Adipocyte (in vitro differentiated cells): Measurements from ENCODE around the gene UTF1.

Source experiments
- DNase-seq: peaks from one replicate; pipeline ENCODE4 v3.0.0-alpha.2; 2015; ENCODE audit warnings: low read depth
- H3K27me3 ChIP-seq: replicated peaks from 2 replicates; pipeline ENCODE4 v1.7.0; 2013; ENCODE audit warnings: mild to moderate bottlenecking, low read length, moderate library complexity; ENCODE audit not compliant: control insufficient read depth, insufficient read depth
- H3K36me3 ChIP-seq: 2 replicates; pipeline ENCODE4 v1.7.0; 2013; ENCODE audit warnings: low read length, mild to moderate bottlenecking, moderate library complexity; ENCODE audit not compliant: control insufficient read depth, insufficient read depth, severe bottlenecking
- H3K4me1 ChIP-seq: 2 replicates; pipeline ENCODE4 v1.7.0; 2013; ENCODE audit warnings: mild to moderate bottlenecking, low read length, moderate library complexity; ENCODE audit not compliant: control insufficient read depth, insufficient read depth
- H3K4me3 ChIP-seq: 2 replicates; pipeline ENCODE4 v1.7.0; 2013; ENCODE audit warnings: mild to moderate bottlenecking, low read length, moderate library complexity
- H3K9ac ChIP-seq: 2 replicates; pipeline ENCODE4 v1.7.0; 2013; ENCODE audit warnings: mild to moderate bottlenecking, low read length, moderate library complexity
- H3K9me3 ChIP-seq: 2 replicates; pipeline ENCODE4 v1.7.0; 2013; ENCODE audit warnings: mild to moderate bottlenecking, low read length, moderate library complexity; ENCODE audit not compliant: control insufficient read depth

The UTF1 gene

DNA sequence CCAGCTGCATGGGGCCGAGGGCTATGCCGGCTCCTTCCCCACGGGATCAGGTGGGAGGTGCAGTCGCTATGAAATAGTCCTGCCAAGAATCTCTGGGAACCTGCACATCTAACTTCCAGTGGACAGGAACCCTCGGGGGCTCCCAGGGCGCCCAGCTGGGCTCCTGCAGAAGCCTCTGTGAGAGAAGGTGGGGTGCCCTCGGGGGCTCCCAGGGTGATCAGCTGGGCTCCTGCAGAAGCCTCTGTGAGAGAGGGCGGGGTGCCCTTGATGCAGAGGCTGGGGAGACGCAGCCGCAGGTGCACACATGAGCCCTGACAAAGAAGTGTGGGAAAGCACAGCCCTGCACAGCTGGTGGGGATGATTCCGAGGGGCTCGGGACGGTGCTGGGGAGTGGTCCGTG lies 13.6 kb downstream of the UTF1 start:
- H3K36me3 ChIP-seq: no peaks in the 10 kb centered on the region
- H3K4me3 ChIP-seq: no peak overlapping the region
- DNase-seq: no peak
- H3K9me3 ChIP-seq: no peaks in the 10 kb centered on the region
- peaks cover 54% of the 10 kb centered on the region for H3K27me3 ChIP-seq
- H3K9ac ChIP-seq: no peak overlapping the region
- H3K4me1 ChIP-seq: peaks cover 3% of the 10 kb centered on the region

DNA sequence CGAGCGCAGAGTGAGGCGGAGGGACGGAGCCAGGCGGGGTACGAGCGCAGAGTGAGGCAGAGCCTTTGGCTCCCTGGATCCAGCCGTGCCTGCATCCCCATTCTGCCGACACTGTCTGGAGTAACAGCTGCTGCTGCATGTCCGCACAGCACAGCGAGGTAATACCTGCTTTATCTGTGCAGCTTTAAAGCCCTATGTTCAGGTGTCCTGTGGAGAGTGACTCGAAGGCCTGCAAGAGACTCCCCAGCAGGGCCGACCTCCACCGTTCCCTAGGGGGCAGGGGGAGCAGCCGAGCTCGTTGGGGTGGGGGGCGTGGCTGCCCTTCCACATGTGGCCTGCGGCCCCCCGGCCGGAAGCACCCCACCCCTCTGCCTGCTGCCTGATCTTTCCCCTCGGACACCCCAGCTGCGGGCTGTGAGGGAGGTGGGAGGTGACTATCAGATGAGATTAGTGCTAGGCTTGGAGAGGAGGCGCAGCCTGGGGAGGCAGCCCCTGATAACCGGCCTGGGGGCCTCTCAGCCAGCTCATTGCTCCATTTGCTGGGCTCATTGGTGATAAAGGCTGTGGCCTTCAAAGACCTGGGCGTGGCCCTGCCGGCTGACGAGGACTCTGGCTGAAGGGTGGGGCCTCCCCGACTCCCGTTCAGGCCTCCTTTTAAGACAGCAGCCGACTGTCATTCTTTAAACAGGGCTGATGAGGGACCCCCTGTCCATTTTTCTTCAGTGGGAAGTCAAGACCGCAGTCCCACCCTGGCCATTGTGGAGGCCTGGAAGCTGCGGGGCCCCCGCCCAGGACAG lies 15.6 kb downstream of the UTF1 start:
- H3K27me3 ChIP-seq: peaks cover 57% of the 10 kb centered on the region
- H3K36me3 ChIP-seq: no peaks in the 10 kb centered on the region
- H3K9ac ChIP-seq: no peak overlapping the region
- H3K4me1 ChIP-seq: peaks cover 3% of the 10 kb centered on the region
- H3K4me3 ChIP-seq: no peak overlapping the region
- DNase-seq: no peak
- no peaks in the 10 kb centered on the region for H3K9me3 ChIP-seq

DNA sequence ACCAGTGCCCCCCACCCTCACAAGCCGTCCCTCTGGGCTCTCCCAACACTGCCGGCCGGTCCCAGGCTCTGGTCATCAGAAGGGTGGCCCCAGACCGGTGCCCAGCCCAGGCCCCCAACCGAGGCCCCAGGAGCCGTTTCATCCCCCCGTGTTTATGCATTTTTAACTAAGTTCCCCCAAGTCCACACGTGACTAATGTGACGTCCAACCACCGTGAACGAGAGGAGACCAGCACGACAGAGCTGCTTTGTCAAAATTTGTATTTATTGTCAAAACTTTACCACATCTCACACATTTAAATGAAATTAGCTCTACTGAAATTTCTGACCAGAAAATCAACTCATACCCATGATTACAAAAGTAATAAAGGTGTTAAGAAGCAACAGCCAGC lies 16.2 kb downstream of the UTF1 start:
- peaks cover 55% of the 10 kb centered on the region for H3K27me3 ChIP-seq
- H3K36me3 ChIP-seq: no peaks in the 10 kb centered on the region
- no peak for DNase-seq
- no peak overlapping the region for H3K9ac ChIP-seq
- no peak overlapping the region for H3K4me3 ChIP-seq
- H3K9me3 ChIP-seq: no peaks in the 10 kb centered on the region
- H3K4me1 ChIP-seq: peaks cover 3% of the 10 kb centered on the region

DNA sequence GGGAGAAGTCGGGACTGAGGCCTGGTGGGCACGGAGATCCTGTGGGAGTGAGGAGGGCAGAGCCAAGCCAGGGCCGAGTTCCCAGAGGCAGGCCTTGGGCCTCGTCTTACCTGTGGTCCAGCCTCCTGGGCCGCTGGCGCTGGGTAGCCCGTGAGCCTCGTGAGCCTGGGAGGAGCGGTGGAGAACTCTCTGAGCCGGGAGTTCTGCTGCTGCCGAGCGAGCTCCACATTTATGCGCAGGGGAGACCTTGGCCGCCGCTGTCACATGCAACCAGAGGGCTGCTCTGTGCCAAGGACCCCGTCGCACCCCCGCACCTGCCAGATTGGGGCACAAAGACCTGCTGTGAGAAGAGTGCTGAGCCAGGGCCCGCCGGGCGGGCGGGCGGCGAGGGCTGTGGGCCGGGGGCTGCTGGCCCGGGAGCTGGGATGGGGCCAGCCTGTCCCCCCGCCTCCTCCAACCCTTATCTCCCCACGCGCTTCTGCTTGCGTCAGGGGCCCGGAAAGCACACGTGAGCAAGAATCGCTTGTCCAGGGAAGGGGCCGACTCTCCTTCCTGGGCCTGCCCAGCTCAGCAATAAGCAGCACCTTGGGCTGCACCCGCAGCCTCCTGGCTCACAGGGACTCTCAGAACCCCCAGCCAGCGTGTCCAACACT lies 17.8 kb downstream of the UTF1 start:
- H3K27me3 ChIP-seq: peaks cover 42% of the 10 kb centered on the region
- no peaks in the 10 kb centered on the region for H3K36me3 ChIP-seq
- DNase-seq: no peak

DNA sequence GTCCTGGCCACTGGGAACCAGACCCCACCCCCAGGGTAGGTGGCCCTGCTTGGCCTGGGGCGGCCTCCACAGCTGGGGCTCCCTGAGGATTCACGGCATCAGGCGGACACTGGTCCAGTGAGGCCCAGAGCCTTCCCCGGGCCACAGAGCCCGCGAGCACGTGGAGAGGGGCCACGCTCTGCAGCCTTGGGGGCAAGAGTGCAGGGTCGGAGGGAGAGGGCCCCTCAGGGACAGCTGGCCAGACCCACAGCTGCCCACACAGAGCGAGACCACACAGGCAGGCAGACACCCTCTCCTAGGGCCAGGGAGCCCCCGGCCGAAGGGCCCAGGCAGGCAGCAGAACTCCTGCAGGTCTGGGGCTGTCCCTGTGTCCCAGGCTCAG lies 18.3 kb downstream of the UTF1 start:
- H3K4me3 ChIP-seq: no peak overlapping the region
- no peaks in the 10 kb centered on the region for H3K9me3 ChIP-seq
- H3K36me3 ChIP-seq: no peaks in the 10 kb centered on the region
- H3K9ac ChIP-seq: no peak overlapping the region
- H3K4me1 ChIP-seq: peaks cover 3% of the 10 kb centered on the region
- DNase-seq: no peak
- peaks cover 36% of the 10 kb centered on the region for H3K27me3 ChIP-seq

More for the DNA sequence above, 17.8 kb downstream of the UTF1 start:
- Histone ChIP-seq H3K9me3 (no peaks in the 10 kb centered on the region), H3K9ac (no peak overlapping the region), H3K4me1 (peaks cover 3% of the 10 kb centered on the region), H3K4me3 (no peak overlapping the region)

DNA sequence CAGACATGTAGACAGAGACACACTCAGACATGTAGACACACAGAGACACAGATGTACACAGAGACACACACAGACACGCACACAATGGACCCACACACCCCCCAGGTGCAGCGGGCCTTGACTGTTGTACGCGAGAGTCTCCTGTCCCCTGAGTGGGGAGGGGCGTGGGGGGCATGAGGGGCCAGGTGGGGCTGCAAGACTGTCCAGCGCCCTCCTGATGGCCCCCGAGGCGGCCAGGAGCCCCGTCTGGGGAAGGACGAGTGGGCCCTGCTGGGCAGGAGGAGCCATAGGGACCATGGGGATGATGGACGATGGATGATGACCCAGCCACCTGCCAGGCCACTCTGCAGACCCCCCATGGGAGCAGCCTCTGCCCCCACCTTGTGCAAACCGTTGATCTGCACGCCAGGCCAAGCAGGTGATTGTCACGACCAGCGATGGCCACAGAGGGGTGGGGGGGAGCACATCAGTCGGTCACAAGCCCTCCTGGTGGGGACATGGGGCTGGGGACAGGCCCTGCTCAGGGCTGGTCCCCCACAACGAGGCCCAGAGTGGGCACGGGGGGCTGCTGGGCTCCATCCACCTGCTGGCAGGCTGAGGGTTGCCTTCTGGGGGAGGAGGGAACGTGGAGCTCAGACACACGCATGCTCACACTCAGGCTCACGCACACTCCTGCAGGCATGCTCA lies 19.2 kb downstream of the UTF1 start:
- Histone ChIP-seq H3K4me1 (peaks cover 3% of the 10 kb centered on the region), H3K36me3 (no peaks in the 10 kb centered on the region), H3K4me3 (no peak overlapping the region), H3K9ac (no peak overlapping the region), H3K27me3 (peaks cover 29% of the 10 kb centered on the region), H3K9me3 (no peaks in the 10 kb centered on the region)
- no peak for DNase-seq

DNA sequence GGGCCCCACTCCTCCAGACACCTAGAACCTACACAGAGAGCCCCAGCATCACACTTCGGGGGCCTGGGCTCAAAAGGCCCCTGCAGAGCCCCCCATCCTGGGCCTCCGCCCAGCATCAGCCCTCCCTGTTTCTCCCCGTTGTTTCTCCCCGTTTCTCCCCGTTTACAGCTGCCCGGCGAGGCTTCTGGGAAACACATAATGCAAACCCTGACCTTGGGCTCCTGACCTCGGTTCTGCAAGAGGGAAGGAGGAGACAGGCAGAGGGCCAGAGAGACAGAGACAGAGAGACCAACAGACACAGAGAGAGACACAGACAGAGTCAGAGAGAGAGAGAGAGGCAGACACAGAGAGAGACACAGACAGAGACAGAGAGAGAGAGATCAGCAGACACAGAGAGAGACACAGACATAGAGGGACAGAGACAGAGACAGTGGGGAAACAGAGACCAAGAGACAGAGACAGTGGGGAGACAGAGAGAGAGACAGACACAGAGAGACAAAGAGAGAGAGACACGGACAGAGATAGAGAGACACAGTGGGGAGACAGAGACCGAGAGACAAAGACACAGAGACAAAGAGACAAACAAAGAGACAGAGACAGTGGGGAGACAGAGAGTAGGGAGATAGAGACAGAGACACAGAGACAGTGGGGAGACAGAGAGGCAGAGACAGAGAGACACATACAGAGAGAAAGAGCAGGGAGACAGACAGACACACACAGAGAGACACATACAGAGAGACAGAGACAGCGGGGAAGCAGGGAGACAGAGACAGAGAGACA lies 20.1 kb downstream of the UTF1 start:
- H3K9me3 ChIP-seq: no peaks in the 10 kb centered on the region
- no peak overlapping the region for H3K4me3 ChIP-seq
- H3K36me3 ChIP-seq: no peaks in the 10 kb centered on the region
- H3K27me3 ChIP-seq: peaks cover 29% of the 10 kb centered on the region
- peaks cover 3% of the 10 kb centered on the region for H3K4me1 ChIP-seq
- no peak overlapping the region for H3K9ac ChIP-seq
- no peak for DNase-seq

DNA sequence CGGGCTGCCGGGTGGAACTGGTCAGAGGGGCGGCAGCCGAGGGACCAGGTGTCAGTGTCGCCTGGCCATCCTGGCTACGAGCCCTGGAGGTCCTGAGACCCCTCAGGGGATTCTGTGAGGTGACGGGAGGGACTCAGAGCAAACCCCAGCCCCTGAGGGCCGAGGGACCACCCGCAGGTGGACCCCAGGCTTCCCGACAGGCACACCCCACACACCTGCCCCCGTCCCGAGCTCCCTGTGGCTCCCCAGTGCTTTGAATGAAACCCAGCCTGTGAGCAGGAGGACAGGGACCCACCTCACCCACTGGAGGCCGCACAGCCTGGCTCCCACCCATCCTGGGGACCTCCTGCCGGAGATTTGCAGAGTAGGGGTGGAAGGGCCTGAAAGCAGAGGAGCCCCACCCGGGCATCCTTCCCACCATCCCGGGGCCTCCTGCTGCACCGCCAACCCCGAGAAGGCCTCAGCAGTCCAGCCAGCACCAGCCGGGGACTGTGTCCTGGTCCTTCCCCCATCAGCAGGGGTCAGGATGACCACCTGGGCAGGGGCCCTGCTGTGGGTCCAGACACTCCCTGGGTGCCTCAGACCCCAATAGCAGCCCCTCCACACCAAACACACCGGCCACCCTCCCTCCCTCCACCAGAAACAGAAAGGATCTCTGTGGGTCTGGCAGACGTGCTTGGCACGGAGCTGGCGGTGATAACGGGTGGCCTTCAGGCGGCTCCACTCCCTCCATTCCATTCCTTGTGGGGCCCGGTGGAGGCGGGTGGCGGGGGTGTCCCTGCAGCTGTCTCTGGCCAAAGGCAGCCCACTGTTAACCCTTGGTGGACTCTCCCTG lies 21.6 kb downstream of the UTF1 start:
- Histone ChIP-seq H3K4me3 (no peak overlapping the region), H3K4me1 (no peaks in the 10 kb centered on the region), H3K9ac (no peak overlapping the region), H3K9me3 (no peaks in the 10 kb centered on the region), H3K36me3 (no peaks in the 10 kb centered on the region), H3K27me3 (peaks cover 25% of the 10 kb centered on the region)
- no peak for DNase-seq

DNA sequence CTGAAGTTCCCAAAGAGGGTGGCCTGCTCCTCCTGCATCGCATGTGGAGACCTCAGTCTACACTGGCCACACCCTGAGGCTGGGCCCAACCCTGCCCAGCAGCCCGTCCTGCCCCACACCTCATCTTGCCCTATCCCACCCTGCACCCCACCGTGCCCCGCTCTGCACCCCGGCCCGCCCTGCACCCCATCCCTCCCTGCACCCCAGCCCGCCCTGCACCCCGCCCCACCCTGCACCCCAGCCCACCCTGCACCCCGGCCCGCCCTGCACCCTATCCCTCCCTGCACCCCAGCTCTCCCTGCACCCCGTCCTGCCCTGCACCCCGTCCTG lies 22.2 kb downstream of the UTF1 start:
- H3K36me3 ChIP-seq: no peaks in the 10 kb centered on the region
- no peaks in the 10 kb centered on the region for H3K4me1 ChIP-seq
- H3K27me3 ChIP-seq: peaks cover 20% of the 10 kb centered on the region
- no peaks in the 10 kb centered on the region for H3K9me3 ChIP-seq
- no peak overlapping the region for H3K4me3 ChIP-seq
- H3K9ac ChIP-seq: no peak overlapping the region
- DNase-seq: no peak

DNA sequence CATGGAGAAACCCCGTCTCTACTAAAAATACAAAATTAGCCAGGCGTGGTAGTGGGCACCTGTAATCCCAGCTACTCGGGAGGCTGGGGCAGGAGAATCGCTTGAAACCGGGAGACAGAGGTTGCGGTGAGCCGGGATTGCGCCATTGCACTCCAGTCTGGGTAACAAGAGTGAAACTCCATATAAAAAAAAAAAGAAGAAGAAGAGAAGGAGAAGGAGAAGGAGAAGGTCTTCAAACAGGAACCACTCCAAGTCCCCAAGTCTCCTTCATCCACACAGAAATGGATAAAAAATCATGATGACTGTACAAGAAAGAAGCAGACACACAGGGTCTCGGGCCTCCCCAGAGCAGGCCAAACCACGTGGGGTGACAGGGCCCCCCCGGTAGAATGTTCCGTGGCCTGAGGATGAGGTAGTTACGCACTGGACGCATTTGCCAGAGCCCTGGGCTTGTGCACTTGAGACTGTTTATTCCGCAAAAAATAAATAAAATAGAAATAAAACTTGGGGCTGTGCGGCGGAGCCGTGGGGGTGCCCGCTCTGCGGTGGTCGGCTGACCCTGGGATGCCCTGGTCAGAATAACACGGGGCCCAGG lies 23.4 kb downstream of the UTF1 start:
- Histone ChIP-seq H3K27me3 (peaks cover 9% of the 10 kb centered on the region), H3K9ac (no peak overlapping the region), H3K4me3 (no peak overlapping the region)

More for the DNA sequence above, 23.4 kb downstream of the UTF1 start:
- H3K9me3 ChIP-seq: no peaks in the 10 kb centered on the region
- H3K4me1 ChIP-seq: peaks cover 7% of the 10 kb centered on the region
- DNase-seq: no peak
- H3K36me3 ChIP-seq: no peaks in the 10 kb centered on the region
